HFFc6 (cell line): ENCODE results near the gene ZBP1. TPM values are rescaled to one million over a fixed set of nuclear protein-coding genes. Genes with fewer than 3 reads are reported as not detected.

Experiments
- DNase-seq: peaks from one replicate; pipeline ENCODE4 v3.0.0-alpha.2; 2018
- H3K27ac Mint-ChIP-seq: 2 replicates; pipeline ENCODE4 v1.8.0; 2020; ENCODE audit warnings: mild to moderate bottlenecking, mixed read lengths
- H3K27me3 Mint-ChIP-seq: 2 replicates; pipeline ENCODE4 v1.8.0; 2021; ENCODE audit warnings: mild to moderate bottlenecking, moderate library complexity, mixed read lengths; ENCODE audit not compliant: insufficient read depth
- H3K36me3 Mint-ChIP-seq: 2 replicates; pipeline ENCODE4 v1.8.0; 2021; ENCODE audit warnings: low read depth, mixed read lengths
- H3K4me1 Mint-ChIP-seq: 2 replicates; pipeline ENCODE4 v1.8.0; 2020; ENCODE audit warnings: low read depth, mixed read lengths
- H3K4me3 Mint-ChIP-seq: 2 replicates; pipeline ENCODE4 v1.8.0; 2020; ENCODE audit warnings: mild to moderate bottlenecking, moderate library complexity, mixed read lengths
- H3K9me3 Mint-ChIP-seq: 2 replicates; pipeline ENCODE4 v1.8.0; 2020; ENCODE audit warnings: mild to moderate bottlenecking, mixed read lengths
- CTCF ChIP-seq: fragments of 200-600 bp; sonication (generic); IDR thresholded peaks from 2 replicates; pipeline ENCODE4 v1.5.0; 2021; ENCODE audit warnings: antibody characterized with exemption, mild to moderate bottlenecking
- total RNA-seq, 6 experiments: library from RNA; stranded (reverse); fragmentation: NEBNext Ultra II Directional; extraction: Animal tissue kit (Norgen Biotek cat#: 25700); gene quantifications; 2 replicates in 1 of 6; 3 replicates in 5 of 6; pipeline ENCODE4 v1.2.3, GENCODE V29; 2021

Gene ZBP1
- total RNA-seq, 6 experiments from 2014 or later = not detected

- Mint-ChIP-seq H3K27ac (no peak overlapping the region), H3K4me3 (no peak overlapping the region), H3K36me3 (no peaks in the 10 kb centered on the region), H3K4me1 (peaks cover 11% of the 10 kb centered on the region; the same call in 1 of the 2 replicates), H3K27me3 (peaks cover 60% of the 10 kb centered on the region), H3K9me3 (peaks cover 3% of the 10 kb centered on the region; the same call in 1 of the 2 replicates)
- no peak for TF ChIP-seq CTCF
- DNase-seq = no peak
Measured at GRCh38 chr20:57583289-57584257, 36.7 kb downstream of the ZBP1 start.

DNA sequence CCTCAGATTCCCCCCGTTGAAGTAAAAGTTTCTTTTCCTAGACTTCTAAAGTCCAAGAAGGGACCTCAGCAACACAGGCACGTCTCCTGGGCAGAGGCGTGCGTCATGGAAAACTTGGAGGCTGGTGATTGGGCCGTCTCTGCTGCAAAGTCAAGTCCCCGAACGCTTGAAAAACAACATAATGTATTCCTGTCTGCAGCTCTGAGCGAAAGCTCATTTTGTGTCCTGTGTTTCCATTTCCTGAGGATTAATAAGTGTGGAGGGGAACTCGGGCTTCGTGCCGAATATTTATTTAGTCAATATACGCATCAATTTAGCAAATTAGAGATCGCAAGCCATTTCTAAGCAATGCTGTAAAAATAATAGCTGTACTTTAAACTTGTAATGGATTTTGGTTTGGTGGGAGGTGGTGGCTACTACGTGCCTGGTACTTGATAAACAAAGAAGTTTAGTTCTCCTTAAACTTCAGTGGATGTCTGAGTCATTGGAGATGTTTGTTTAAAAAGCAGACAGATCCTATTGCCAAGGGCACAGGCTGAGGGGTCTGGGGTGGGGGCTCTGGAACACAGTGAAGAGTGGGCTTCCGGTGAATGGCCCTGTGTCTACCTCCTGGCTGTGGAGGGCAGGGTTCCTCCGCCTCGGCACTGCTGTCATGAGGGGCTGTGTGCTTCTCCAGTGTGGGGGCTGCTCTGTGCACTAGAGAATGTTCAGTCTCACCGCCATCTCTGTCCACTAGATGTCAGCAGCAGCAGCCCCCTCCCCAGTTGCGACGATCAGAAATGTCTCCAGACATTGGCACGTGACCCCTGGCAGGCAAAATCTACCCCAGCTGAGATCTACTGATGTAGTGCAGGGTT is 37.6 kb downstream of the ZBP1 start:
- Mint-ChIP-seq H3K9me3 (no peaks in the 10 kb centered on the region), H3K27ac (no peak overlapping the region; the same call in 1 of the 2 replicates)

GRCh38 chr20:57582029-57582378 is 38.2 kb downstream of the ZBP1 start:
- no peak for DNase-seq
- peaks cover 54% of the 10 kb centered on the region for H3K27me3 Mint-ChIP-seq
- H3K4me3 Mint-ChIP-seq = no peak overlapping the region

More for the DNA sequence above, 37.6 kb downstream of the ZBP1 start:
- Mint-ChIP-seq H3K4me3 (no peak overlapping the region; the same call in 1 of the 2 replicates), H3K4me1 (peaks cover 11% of the 10 kb centered on the region; the same call in 1 of the 2 replicates), H3K27me3 (peaks cover 58% of the 10 kb centered on the region), H3K36me3 (no peaks in the 10 kb centered on the region)
- no peak for DNase-seq
- peak; percentile 54 for TF ChIP-seq CTCF

GRCh38 chr20:57581202-57582028 is 38.8 kb downstream of the ZBP1 start:
- no peak for TF ChIP-seq CTCF
- H3K36me3 Mint-ChIP-seq = no peaks in the 10 kb centered on the region
- H3K4me1 Mint-ChIP-seq = peaks cover 11% of the 10 kb centered on the region; the same call in 1 of the 2 replicates
- H3K4me3 Mint-ChIP-seq = no peak overlapping the region
- peaks cover 52% of the 10 kb centered on the region for H3K27me3 Mint-ChIP-seq
- H3K9me3 Mint-ChIP-seq = no peaks in the 10 kb centered on the region
- no peak for DNase-seq
- H3K27ac Mint-ChIP-seq = no peak overlapping the region

More at GRCh38 chr20:57582029-57582378, 38.2 kb downstream of the ZBP1 start:
- peaks cover 11% of the 10 kb centered on the region; the same call in 1 of the 2 replicates for H3K4me1 Mint-ChIP-seq
- H3K27ac Mint-ChIP-seq = no peak overlapping the region; the same call in 1 of the 2 replicates
- TF ChIP-seq CTCF = no peak
- no peaks in the 10 kb centered on the region for H3K9me3 Mint-ChIP-seq
- no peaks in the 10 kb centered on the region for H3K36me3 Mint-ChIP-seq
